ENCODE measurements around the gene GALNTL6. TPM values are rescaled to one million over a fixed set of nuclear protein-coding genes. Genes with fewer than 3 reads are reported as not detected.

The GALNTL6 gene
- total and polyA plus RNA-seq, 2 donors (not counting 3 experiments of a cell fraction or from before 2014, with no cell fraction given), result not detected

- Histone ChIP-seq H3K4me3 (replicated peaks in 1 of 3; ENCODE audit: insufficient read depth in 1 of 3, low read depth in 1 of 3, low read length in 3 of 3) (no peak overlapping the region), H3K36me3 (ENCODE audit: control insufficient read depth in 2 of 2, extremely low read depth in 1 of 2, insufficient read depth in 2 of 2, low read length in 2 of 2) (no peaks in the 10 kb centered on the region), H3K27me3 (ENCODE audit: control insufficient read depth in 2 of 2, insufficient read depth in 2 of 2, low read length in 2 of 2) (no peaks in the 10 kb centered on the region), H3K4me2 (ENCODE audit: insufficient read depth, low read length) (no peak overlapping the region), H3K79me2 (ENCODE audit: control insufficient read depth, insufficient read depth, low read length) (no peaks in the 10 kb centered on the region), H3K9me1 (replicated peaks; ENCODE audit: control insufficient read depth, extremely low read depth, insufficient read depth, low read length) (no peaks in the 10 kb centered on the region), H3K4me1 (ENCODE audit: control insufficient read depth, extremely low read depth, insufficient read depth, low read length) (no peaks in the 10 kb centered on the region), H4K20me1 (replicated peaks; ENCODE audit: control insufficient read depth, extremely low read depth, insufficient read depth, low read length) (no peaks in the 10 kb centered on the region), H3K9me3 (replicated peaks; ENCODE audit: control insufficient read depth, insufficient read depth, low read length) (peaks cover 2% of the 10 kb centered on the region), H3K9ac (replicated peaks; ENCODE audit: extremely low read depth, insufficient read depth, low read length) (no peak overlapping the region), H2AFZ (ENCODE audit: low read depth, low read length) (no peak overlapping the region), H3K27ac (ENCODE audit: insufficient read depth, low read depth, low read length) (no peak overlapping the region)
- CTCF ChIA-PET, result no interaction called here
- BruUV-seq (replicated peaks), result no TSS peak
- dilution Hi-C loops (cut with MboI; ENCODE audit: extremely low pct_ligation_motif_present, low sequenced_read_pairs) (no loop called here), intact Hi-C loops (cut with micrococcal nuclease) (no loop called here)
- DNase-seq (ENCODE audit: low read depth, low spot score) (no peak), FAIRE-seq (no peak)
- TF ChIP-seq, protein P1, sequence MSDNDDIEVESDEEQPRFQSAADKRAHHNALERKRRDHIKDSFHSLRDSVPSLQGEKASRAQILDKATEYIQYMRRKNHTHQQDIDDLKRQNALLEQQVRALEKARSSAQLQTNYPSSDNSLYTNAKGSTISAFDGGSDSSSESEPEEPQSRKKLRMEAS (IDR thresholded peaks at IDR 0.05; ENCODE audit: insufficient read depth, insufficient read length), result no peak
- TF ChIP-seq EZH2 (IDR thresholded peaks at IDR 0.05; ENCODE audit: borderline replicate concordance, low read depth, low read length, severe bottlenecking) (no peak), POLR2A (IDR thresholded peaks at IDR 0.05; ENCODE audit: low read depth, low read length) (no peak), JUN (IDR thresholded peaks at IDR 0.05; ENCODE audit: borderline replicate concordance, insufficient read depth, insufficient read length, low read depth) (no peak), POLR2AphosphoS5 (IDR thresholded peaks at IDR 0.05; ENCODE audit: insufficient read depth, low read depth, low read length) (no peak), GATA2 (IDR thresholded peaks at IDR 0.05; ENCODE audit: insufficient read depth, insufficient read length, low read depth, low read length) (no peak), FOS (IDR thresholded peaks at IDR 0.05; ENCODE audit: borderline replicate concordance, insufficient read depth, low read length) (no peak), MYC (IDR thresholded peaks at IDR 0.05; ENCODE audit: low read depth, low read length) (no peak), CTCF (IDR thresholded peaks at IDR 0.05; ENCODE audit: extremely low read depth in 1 of 2, insufficient read depth in 1 of 2, low read depth in 1 of 2, low read length in 2 of 2) (no peak)
- POLR2A ChIA-PET, result no interaction called here
Observed at GRCh38 chr4:172357006-172357540, 543.9 kb downstream of the GALNTL6 start.

Data from endothelial cell of umbilical vein (primary cell).